Hepatocyte (in vitro differentiated cells): ENCODE data around the gene ERI2.

Experiments
- CTCF ChIP-seq: fragments of 200-600 bp; sonication (generic); IDR thresholded peaks from 2 replicates; pipeline ENCODE4 v1.5.1; 2016; ENCODE audit warnings: antibody characterized with exemption, mild to moderate bottlenecking; ENCODE audit not compliant: poor library complexity
- EZH2 ChIP-seq: fragments of 200-600 bp; sonication (generic); IDR thresholded peaks from 2 replicates; pipeline ENCODE4 v1.6.1; 2016; ENCODE audit warnings: antibody characterized with exemption, mild to moderate bottlenecking, borderline replicate concordance
- EZH2phosphoT487 ChIP-seq: fragments of 200-600 bp; sonication (generic); IDR thresholded peaks from one replicate; pipeline ENCODE4 v1.6.1; 2018; ENCODE audit warnings: antibody characterized with exemption, mild to moderate bottlenecking, low read depth, moderate library complexity; ENCODE audit not compliant: unreplicated experiment, severe bottlenecking

GRCh38 chr16:20774703-20775362 lies 31.4 kb downstream of the ERI2 start:
- TF ChIP-seq CTCF (peak; percentile 50), EZH2 (no peak), EZH2phosphoT487 (no peak)
